HAP-1 (cell line): Measurements from ENCODE around the gene NCEH1.
"Not testable (repeated sequence)": the region's sequence is repeated elsewhere in the genome, so short reads cannot be mapped to it uniquely, and the experiment has no call there.

ENCODE experiments used
- DNase-seq, 2 experiments: peaks; one replicate each; pipeline ENCODE4 v3.0.0-alpha.2; 2016 to 2020; ENCODE audit warnings: low spot score in 2 of 2
- H3K27me3 ChIP-seq: fragments of 250-450 bp; sonication (Bioruptor Pico); 2 replicates; pipeline ENCODE4 v1.5.1; 2020; ENCODE audit warnings: low read depth, mild to moderate bottlenecking, moderate library complexity
- H3K36me3 ChIP-seq: fragments of 250-450 bp; sonication (Bioruptor Pico); replicated peaks from 2 replicates; pipeline ENCODE4 v1.5.1; 2020; ENCODE audit warnings: mild to moderate bottlenecking
- H3K4me1 ChIP-seq: fragments of 250-450 bp; sonication (Bioruptor Pico); 2 replicates; pipeline ENCODE4 v1.5.1; 2020; ENCODE audit warnings: mild to moderate bottlenecking
- H3K4me3 ChIP-seq: fragments of 250-450 bp; sonication (Bioruptor Pico); 2 replicates; pipeline ENCODE4 v1.5.1; 2020; ENCODE audit warnings: mild to moderate bottlenecking, moderate library complexity
- H3K9me3 ChIP-seq: fragments of 250-450 bp; sonication (Bioruptor Pico); 2 replicates; pipeline ENCODE4 v1.5.1; 2020; ENCODE audit warnings: mild to moderate bottlenecking, moderate library complexity
- in situ Hi-C: fragments of 300-500 bp; cut with MboI; formaldehyde crosslinking; loops from 3 replicates; pipeline ENCODE4 v1.14.3; 2020; ENCODE audit warnings: low sequenced_read_pairs, inconsistent platforms, mixed read lengths

Gene NCEH1, protein sequence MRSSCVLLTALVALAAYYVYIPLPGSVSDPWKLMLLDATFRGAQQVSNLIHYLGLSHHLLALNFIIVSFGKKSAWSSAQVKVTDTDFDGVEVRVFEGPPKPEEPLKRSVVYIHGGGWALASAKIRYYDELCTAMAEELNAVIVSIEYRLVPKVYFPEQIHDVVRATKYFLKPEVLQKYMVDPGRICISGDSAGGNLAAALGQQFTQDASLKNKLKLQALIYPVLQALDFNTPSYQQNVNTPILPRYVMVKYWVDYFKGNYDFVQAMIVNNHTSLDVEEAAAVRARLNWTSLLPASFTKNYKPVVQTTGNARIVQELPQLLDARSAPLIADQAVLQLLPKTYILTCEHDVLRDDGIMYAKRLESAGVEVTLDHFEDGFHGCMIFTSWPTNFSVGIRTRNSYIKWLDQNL

DNA sequence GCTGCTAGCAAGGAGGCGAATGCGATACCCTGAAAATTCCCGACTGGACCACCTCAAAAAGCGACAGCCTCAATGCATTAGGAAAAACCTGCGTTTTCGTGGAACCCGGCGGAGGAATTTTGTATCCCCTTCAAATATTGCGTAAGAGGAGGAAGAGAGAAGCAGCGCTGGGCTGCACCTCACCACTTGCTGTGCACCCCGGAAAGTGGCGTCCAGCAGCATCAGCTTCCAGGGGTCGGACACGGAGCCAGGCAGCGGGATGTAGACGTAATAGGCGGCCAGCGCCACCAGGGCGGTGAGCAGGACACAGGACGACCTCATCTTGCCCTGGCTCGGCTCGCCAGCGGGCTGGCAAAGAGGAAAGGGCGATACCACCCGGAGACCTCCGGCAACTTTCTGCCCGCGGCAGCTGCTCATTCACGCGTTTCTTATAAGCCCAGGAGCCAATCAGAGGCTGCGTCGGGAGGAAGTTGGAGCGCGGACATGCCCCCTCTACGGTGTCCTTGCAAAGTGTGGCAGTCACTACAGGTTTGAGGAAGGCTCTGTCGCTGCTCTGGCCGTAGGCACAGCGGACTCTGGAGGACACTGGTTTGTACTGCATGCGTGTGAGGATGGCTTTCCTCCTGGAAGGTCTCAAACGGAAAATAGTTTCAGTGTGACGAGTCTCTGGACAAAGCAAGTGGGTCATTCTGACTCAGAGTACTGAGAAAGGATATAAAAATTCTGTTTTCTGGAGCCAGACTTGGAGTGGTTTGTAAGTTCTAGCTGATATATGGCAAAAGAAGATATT lies at the start of gene NCEH1:
Gene NCEH1 (minus strand): TSS at position 404 of the 790 bp plus-strand sequence. CDS start 83 bp downstream, at position 321.
- DNase-seq = peak; percentile 93 to 96
- Histone ChIP-seq H3K36me3 (no peaks in the 10 kb centered on the region), H3K9me3 (no peaks in the 10 kb centered on the region), H3K27me3 (no peaks in the 10 kb centered on the region), H3K4me1 (peaks cover 3% of the 10 kb centered on the region; the same call in 1 of the 2 replicates), H3K4me3 (peak within 1 kb of the TSS; percentile 71)
- in situ Hi-C loops = no loop called here

- H3K4me3 ChIP-seq, DNase-seq, H3K9me3 ChIP-seq, H3K27me3 ChIP-seq, in situ Hi-C loops: not testable (repeated sequence)
- Histone ChIP-seq H3K4me1 (peaks cover 22% of the 10 kb centered on the region), H3K36me3 (peaks cover 87% of the 10 kb centered on the region)
These were observed 49.5 kb upstream of the NCEH1 start for GRCh38 chr3:172760416-172760815.

- no peaks in the 10 kb centered on the region for H3K9me3 ChIP-seq
- no peak for DNase-seq
- in situ Hi-C loops = no loop called here
- H3K36me3 ChIP-seq = peaks cover 36% of the 10 kb centered on the region
- H3K4me1 ChIP-seq = peaks cover 25% of the 10 kb centered on the region
- no peaks in the 10 kb centered on the region for H3K27me3 ChIP-seq
- no peak overlapping the region for H3K4me3 ChIP-seq
These were observed 42.3 kb upstream of the NCEH1 start for GRCh38 chr3:172753125-172753524.

DNA sequence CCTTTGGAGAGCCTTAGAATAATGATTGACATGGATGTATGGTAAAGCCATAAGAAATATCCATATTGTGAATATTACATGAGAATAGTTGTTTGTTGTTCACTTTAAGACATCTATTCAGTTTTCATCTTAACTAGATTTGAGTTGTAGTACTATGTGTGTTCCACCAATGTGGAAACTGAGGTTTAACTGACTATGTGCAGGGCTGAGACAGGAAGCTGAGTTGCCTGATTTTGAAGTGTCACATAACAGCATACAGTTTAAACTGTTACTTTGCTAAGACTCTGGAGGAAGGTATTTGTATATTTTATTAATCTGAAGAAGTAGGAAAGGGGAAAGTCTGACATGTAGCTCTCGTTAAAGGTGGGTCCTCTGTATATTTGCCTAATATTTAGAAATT lies 41.8 kb upstream of the NCEH1 start:
- Histone ChIP-seq H3K27me3 (no peaks in the 10 kb centered on the region), H3K36me3 (peaks cover 34% of the 10 kb centered on the region), H3K4me3 (no peak overlapping the region), H3K9me3 (no peaks in the 10 kb centered on the region), H3K4me1 (peaks cover 25% of the 10 kb centered on the region)
- in situ Hi-C loops = no loop called here
- no peak for DNase-seq

DNA sequence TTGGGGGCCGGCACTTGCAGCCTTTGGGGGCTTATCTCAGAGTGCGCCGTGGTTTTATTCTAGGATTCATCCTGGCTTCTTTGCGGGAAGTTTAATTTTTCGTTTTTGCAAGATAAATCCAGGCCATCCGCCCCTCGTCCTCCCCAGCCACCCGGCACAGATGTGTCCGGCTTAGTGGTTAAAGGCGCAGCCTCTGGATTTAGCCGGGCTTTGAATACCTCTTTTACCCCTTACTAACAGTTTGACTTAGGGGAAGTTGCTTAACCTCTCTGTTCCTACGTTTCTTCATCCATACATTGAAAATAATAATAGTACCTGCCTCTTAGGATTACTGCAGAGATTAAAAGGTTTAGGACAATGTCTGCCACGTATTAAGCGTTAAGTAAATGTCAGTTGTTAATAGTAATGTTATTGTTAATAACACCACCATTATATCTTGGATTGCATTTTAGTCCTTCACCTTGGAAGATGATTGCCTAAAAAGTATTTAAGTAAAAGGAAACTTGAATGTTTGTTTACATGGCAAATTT lies 40.4 kb upstream of the NCEH1 start:
- in situ Hi-C loops = no loop called here
- Histone ChIP-seq H3K27me3 (no peaks in the 10 kb centered on the region), H3K4me3 (peak overlapping the region; percentile 86), H3K4me1 (peaks cover 25% of the 10 kb centered on the region), H3K9me3 (no peaks in the 10 kb centered on the region), H3K36me3 (peaks cover 22% of the 10 kb centered on the region)
- DNase-seq = peak; percentile 32 to 39

GRCh38 chr3:172750368-172751174 lies 39.7 kb upstream of the NCEH1 start, which contains the start of gene ECT2:
Gene ECT2 (plus strand): TSS chr3:172750726. CDS start chr3:172754531, 3,805 bp downstream.
- no peaks in the 10 kb centered on the region for H3K9me3 ChIP-seq
- peak; percentile 98 to 100 for DNase-seq
- peaks cover 16% of the 10 kb centered on the region for H3K36me3 ChIP-seq
- peak within 1 kb of the TSS; percentile 86 for H3K4me3 ChIP-seq
- H3K27me3 ChIP-seq = no peaks in the 10 kb centered on the region
- in situ Hi-C loops = no loop called here
- H3K4me1 ChIP-seq = peaks cover 25% of the 10 kb centered on the region

DNA sequence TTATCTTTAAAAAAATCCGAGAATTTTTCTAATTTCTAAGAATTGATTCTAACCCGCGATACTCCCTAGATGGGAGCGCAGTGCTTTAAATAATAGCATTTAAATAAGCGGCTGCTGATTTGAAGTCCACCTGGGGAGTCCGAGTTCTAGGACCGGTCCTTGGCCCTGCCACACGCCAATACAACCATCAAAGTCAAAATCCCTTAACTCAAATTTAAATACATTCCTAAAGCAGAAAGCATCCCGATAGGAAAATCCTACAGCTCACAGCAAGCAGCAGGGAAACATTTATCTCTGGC lies 39.2 kb upstream of the NCEH1 start:
- peak overlapping the region; percentile 86 for H3K4me3 ChIP-seq
- no peaks in the 10 kb centered on the region for H3K9me3 ChIP-seq
- H3K4me1 ChIP-seq = peaks cover 24% of the 10 kb centered on the region
- no peak for DNase-seq
- in situ Hi-C loops = no loop called here
- H3K27me3 ChIP-seq = no peaks in the 10 kb centered on the region
- peaks cover 10% of the 10 kb centered on the region for H3K36me3 ChIP-seq

DNA sequence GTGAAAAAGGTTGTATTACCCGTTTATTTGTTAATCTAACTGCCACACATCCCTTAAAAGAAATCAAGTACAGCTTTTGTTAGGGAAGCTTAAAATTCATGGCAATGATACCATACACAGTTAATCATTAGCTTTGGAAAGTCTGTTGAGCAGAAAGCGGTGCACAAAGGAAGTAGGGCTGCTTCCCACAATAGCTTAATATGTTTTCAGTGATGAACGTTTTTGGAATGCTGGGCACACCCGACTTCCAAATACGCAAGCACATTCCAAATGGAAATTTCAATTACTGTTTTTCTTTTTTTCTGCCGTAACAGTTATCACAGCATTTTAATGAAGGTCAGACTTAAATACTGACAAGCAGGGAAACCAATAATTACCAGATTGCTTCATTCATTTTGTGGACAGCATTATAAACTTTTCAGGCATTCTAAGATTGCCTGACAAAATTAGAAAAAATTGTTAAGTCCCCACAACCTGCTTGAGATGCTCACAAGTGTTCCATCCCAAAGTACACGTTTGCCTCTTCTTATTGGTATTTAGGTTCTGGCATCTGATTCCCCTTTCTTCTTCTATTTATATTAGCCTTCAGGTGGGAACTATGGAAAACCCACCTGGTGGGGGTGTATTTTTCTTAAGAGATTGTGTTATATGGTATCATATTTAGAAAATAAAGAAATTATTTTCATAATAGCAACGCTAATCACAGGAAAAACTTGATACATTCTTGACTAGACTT lies 38.5 kb upstream of the NCEH1 start:
- Histone ChIP-seq H3K36me3 (peaks cover 4% of the 10 kb centered on the region; the same call in 1 of the 2 replicates), H3K9me3 (no peaks in the 10 kb centered on the region), H3K4me3 (peak overlapping the region; percentile 86; the same call in 1 of the 2 replicates), H3K27me3 (no peaks in the 10 kb centered on the region), H3K4me1 (peaks cover 19% of the 10 kb centered on the region)
- in situ Hi-C loops = no loop called here
- DNase-seq = peak; percentile 58 to 76

DNA sequence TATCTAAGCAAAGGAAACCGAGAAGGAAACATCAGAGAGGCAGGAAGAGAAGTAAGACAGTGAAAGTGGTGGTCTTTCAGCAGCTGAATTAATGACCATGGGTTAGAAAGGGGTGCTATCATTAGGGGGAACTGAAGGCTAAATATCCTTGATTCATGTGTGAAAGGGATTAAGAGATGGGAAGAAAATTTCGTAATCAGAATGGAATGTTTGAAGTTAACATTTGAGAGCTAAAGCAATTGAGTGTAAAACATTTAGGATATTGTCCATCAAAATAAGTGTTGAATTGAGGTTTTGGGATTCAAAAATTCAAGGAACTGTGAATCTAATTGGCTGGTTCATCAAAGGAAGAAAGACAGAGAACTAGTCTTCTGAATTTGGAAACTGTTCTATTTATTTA lies 35.6 kb upstream of the NCEH1 start:
- no peak for DNase-seq
- in situ Hi-C loops = no loop called here
- Histone ChIP-seq H3K4me1 (peaks cover 14% of the 10 kb centered on the region), H3K4me3 (no peak overlapping the region), H3K27me3 (no peaks in the 10 kb centered on the region), H3K36me3 (no peaks in the 10 kb centered on the region), H3K9me3 (no peaks in the 10 kb centered on the region)

GRCh38 chr3:172739462-172739861 lies 28.6 kb upstream of the NCEH1 start:
- Histone ChIP-seq H3K4me3 (no peak overlapping the region), H3K4me1 (no peaks in the 10 kb centered on the region), H3K9me3 (no peaks in the 10 kb centered on the region), H3K36me3 (no peaks in the 10 kb centered on the region), H3K27me3 (no peaks in the 10 kb centered on the region)
- in situ Hi-C loops = no loop called here
- DNase-seq = no peak

GRCh38 chr3:172735014-172735413 lies 24.1 kb upstream of the NCEH1 start:
- H3K36me3 ChIP-seq = no peaks in the 10 kb centered on the region
- no peaks in the 10 kb centered on the region for H3K9me3 ChIP-seq
- 0 out of 2 replicates have a peak, but pooled peaks cover 5% of the 10 kb centered on the region for H3K27me3 ChIP-seq
- no peak for DNase-seq
- H3K4me1 ChIP-seq = no peaks in the 10 kb centered on the region
- in situ Hi-C loops = no loop called here
- no peak overlapping the region for H3K4me3 ChIP-seq

DNA sequence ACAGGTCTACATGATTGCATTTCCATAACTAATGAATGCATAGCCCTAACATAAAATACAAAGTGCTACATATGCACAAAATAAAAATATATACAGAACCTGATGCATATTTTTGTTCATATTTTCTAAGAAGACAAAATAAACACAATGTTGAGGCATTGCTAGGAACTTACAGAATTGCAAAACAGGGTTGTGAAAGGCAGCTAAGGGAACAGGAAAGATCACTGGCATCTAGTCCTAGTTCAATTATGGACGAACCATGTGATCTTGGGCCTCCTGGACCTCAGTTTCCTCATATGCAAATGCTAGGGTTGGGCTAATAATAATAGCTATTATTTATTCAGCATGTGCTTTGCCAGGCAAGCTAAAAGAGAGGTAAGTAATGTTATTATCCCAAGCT lies 15.5 kb upstream of the NCEH1 start:
- H3K27me3 ChIP-seq = 0 out of 2 replicates have a peak, but pooled peaks cover 5% of the 10 kb centered on the region
- H3K9me3 ChIP-seq = no peaks in the 10 kb centered on the region
- no peaks in the 10 kb centered on the region for H3K4me1 ChIP-seq
- H3K36me3 ChIP-seq = no peaks in the 10 kb centered on the region
- in situ Hi-C loops = no loop called here
- no peak overlapping the region for H3K4me3 ChIP-seq
- no peak for DNase-seq
